ENCODE measurements around the gene PDLIM1. TPM values are rescaled to one million over a fixed set of nuclear protein-coding genes. Genes with fewer than 3 reads are reported as not detected.

The PDLIM1 gene
- total RNA-seq, 1 experiment from 2014 or later: 183 TPM

DNA sequence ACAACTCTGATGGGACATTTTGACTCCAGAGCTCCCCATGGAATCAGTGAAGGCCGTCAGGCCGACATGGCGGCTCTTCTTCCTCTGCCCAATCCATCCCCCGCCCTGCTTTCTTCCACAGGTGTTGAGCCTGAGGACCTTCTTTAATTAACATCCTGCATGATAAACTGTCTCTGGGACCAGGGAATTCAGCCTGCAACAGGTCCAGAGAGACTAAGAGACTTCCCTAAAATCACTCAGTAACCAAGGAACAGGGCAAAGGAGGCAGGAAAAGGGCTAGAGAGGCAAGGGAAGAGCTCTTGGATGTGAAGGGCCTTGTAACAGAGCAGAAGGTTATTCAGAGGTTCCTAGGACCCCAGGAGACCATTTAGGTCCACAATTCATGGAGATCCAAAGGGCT, 6.0 kb upstream of the PDLIM1 start:
- in situ Hi-C loops (cut with HindIII; ENCODE audit: low pct_unique_long_range_greater_than_20kb, low sequenced_read_pairs): no loop called here
- intact Hi-C loops (cut with micrococcal nuclease; ENCODE audit: unreplicated experiment): no loop called here
- Histone ChIP-seq H3K27me3 (ENCODE audit: control insufficient read depth, insufficient read depth, low read length) (no peaks in the 10 kb centered on the region), H3K4me3 (ENCODE audit: low read depth in 2 of 2, low read length in 2 of 2) (no peak overlapping the region), H3K9me3 (ENCODE audit: control insufficient read depth, insufficient read depth, low read depth, low read length) (no peaks in the 10 kb centered on the region), H3K27ac (ENCODE audit: low read length) (peak overlapping the region; percentile 18; the same call in 1 of the 2 replicates), H3K4me1 (ENCODE audit: control insufficient read depth, insufficient read depth, low read length) (peaks cover 32% of the 10 kb centered on the region), H3K36me3 (ENCODE audit: control insufficient read depth, insufficient read depth, low read length) (no peaks in the 10 kb centered on the region)
- DNase-seq (ENCODE audit: low read depth, low spot score) (no peak), ATAC-seq (no peak)
- TF ChIP-seq SIN3A (IDR thresholded peaks at IDR 0.05; ENCODE audit: borderline replicate concordance, insufficient read depth, low read depth, low read length): no peak
- ChIA-PET CTCF (no interaction called here), POLR2A (no interaction called here)
- no TSS peak for BruUV-seq (replicated peaks)

DNA sequence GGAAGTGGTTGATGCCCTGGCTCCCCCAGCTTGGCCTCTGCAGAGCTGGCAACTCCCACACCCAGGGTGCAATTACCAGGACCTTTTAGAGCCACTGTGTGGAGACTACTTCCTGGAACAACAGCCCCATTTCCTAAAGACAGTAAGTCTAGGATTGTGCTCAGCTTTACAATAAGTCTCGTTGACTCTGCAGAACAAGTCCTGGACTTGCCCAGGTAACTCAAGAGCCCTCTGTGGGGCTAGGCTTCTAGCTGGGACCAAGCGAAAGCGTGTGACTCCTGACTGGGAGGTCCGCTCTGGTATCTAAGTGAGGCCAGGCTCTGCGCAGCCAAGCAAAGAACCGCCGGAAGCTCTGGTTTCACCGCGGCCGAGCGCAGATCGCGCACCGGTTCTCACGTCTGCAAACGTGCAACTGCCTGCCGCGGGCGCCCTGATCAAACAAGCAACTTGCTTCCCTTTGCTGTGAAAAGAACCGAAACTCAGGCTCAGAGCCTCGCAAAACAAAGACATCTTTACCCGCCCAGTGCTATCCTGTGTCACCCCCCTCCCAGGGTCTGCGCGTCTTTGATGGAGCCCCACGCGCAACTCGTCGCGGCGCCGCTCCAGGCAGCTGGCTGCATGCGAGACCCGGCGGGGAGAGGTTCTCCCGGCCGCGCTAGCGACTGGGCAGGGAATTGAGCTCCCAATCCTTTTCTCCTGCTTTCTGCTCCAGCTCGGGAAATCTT, 4.4 kb upstream of the PDLIM1 start:
- Histone ChIP-seq H3K27me3 (ENCODE audit: control insufficient read depth, insufficient read depth, low read length) (no peaks in the 10 kb centered on the region), H3K9me3 (ENCODE audit: control insufficient read depth, insufficient read depth, low read depth, low read length) (no peaks in the 10 kb centered on the region), H3K27ac (ENCODE audit: low read length) (peak overlapping the region; percentile 86), H3K4me3 (ENCODE audit: low read depth in 2 of 2, low read length in 2 of 2) (peak overlapping the region; percentile 38 to 67), H3K36me3 (ENCODE audit: control insufficient read depth, insufficient read depth, low read length) (no peaks in the 10 kb centered on the region), H3K4me1 (ENCODE audit: control insufficient read depth, insufficient read depth, low read length) (peaks cover 37% of the 10 kb centered on the region)
- in situ Hi-C loops (cut with HindIII; ENCODE audit: low pct_unique_long_range_greater_than_20kb, low sequenced_read_pairs) (no loop called here), intact Hi-C loops (cut with micrococcal nuclease; ENCODE audit: unreplicated experiment) (no loop called here)
- BruUV-seq (replicated peaks): no TSS peak
- ATAC-seq (peak; percentile 76), DNase-seq (ENCODE audit: low read depth, low spot score) (no peak)
- POLR2A ChIA-PET: interaction anchor here (0.6 to 1.2 kb wide), 2 partner anchors 13 to 135 kb away, joined by 3 to 4 read pairs; no protein-coding TSS in a partner anchor
- CTCF ChIA-PET: interaction anchor here (1.1 kb wide), 1 partner anchor 14 kb away, joined by 3 read pairs; no protein-coding TSS in a partner anchor
- TF ChIP-seq TCF7L2 (IDR thresholded peaks at IDR 0.05; ENCODE audit: low read depth, low read length) (peak; percentile 82; the same call in 1 of the 2 replicates), SIN3A (IDR thresholded peaks at IDR 0.05; ENCODE audit: borderline replicate concordance, insufficient read depth, low read depth, low read length) (no peak), POLR2AphosphoS5 (IDR thresholded peaks at IDR 0.05; ENCODE audit: low read depth, low read length) (0 out of 2 replicates have a peak, but pooled peaks have one; percentile 18)
- TF ChIP-seq, protein P1, sequence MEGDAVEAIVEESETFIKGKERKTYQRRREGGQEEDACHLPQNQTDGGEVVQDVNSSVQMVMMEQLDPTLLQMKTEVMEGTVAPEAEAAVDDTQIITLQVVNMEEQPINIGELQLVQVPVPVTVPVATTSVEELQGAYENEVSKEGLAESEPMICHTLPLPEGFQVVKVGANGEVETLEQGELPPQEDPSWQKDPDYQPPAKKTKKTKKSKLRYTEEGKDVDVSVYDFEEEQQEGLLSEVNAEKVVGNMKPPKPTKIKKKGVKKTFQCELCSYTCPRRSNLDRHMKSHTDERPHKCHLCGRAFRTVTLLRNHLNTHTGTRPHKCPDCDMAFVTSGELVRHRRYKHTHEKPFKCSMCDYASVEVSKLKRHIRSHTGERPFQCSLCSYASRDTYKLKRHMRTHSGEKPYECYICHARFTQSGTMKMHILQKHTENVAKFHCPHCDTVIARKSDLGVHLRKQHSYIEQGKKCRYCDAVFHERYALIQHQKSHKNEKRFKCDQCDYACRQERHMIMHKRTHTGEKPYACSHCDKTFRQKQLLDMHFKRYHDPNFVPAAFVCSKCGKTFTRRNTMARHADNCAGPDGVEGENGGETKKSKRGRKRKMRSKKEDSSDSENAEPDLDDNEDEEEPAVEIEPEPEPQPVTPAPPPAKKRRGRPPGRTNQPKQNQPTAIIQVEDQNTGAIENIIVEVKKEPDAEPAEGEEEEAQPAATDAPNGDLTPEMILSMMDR (IDR thresholded peaks at IDR 0.05): no peak
- TF ChIP-seq, protein P2, sequence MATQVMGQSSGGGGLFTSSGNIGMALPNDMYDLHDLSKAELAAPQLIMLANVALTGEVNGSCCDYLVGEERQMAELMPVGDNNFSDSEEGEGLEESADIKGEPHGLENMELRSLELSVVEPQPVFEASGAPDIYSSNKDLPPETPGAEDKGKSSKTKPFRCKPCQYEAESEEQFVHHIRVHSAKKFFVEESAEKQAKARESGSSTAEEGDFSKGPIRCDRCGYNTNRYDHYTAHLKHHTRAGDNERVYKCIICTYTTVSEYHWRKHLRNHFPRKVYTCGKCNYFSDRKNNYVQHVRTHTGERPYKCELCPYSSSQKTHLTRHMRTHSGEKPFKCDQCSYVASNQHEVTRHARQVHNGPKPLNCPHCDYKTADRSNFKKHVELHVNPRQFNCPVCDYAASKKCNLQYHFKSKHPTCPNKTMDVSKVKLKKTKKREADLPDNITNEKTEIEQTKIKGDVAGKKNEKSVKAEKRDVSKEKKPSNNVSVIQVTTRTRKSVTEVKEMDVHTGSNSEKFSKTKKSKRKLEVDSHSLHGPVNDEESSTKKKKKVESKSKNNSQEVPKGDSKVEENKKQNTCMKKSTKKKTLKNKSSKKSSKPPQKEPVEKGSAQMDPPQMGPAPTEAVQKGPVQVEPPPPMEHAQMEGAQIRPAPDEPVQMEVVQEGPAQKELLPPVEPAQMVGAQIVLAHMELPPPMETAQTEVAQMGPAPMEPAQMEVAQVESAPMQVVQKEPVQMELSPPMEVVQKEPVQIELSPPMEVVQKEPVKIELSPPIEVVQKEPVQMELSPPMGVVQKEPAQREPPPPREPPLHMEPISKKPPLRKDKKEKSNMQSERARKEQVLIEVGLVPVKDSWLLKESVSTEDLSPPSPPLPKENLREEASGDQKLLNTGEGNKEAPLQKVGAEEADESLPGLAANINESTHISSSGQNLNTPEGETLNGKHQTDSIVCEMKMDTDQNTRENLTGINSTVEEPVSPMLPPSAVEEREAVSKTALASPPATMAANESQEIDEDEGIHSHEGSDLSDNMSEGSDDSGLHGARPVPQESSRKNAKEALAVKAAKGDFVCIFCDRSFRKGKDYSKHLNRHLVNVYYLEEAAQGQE (IDR thresholded peaks at IDR 0.05; ENCODE audit: insufficient read depth in 1 of 2, low read depth in 2 of 2, low read length in 1 of 2): no peak

DNA sequence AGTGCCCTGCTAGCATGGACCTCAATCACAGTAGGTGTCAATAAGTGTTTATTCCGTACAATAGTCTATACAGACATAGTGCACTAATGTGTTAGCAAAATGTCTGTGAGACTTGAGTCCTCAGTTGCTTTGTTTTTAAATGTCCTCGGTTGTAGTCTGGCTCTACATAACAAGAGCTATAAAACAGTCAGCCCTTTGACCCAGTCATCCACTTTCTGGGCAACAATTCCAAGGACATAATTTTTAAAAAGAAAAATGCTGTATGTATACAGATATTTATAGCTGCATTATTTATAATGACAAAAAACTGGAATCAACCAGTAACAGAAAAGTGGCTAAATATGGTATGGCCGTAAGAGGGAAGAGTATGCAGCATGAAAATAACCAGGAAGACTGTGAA, 2.8 kb upstream of the PDLIM1 start:
- intact Hi-C loops (cut with micrococcal nuclease; ENCODE audit: unreplicated experiment) (no loop called here), in situ Hi-C loops (cut with HindIII; ENCODE audit: low pct_unique_long_range_greater_than_20kb, low sequenced_read_pairs) (no loop called here)
- ATAC-seq: no peak
- Histone ChIP-seq H3K4me1 (ENCODE audit: control insufficient read depth, insufficient read depth, low read length) (peaks cover 52% of the 10 kb centered on the region), H3K36me3 (ENCODE audit: control insufficient read depth, insufficient read depth, low read length) (no peaks in the 10 kb centered on the region), H3K9me3 (ENCODE audit: control insufficient read depth, insufficient read depth, low read depth, low read length) (no peaks in the 10 kb centered on the region), H3K27ac (ENCODE audit: low read length) (peak overlapping the region; percentile 67), H3K4me3 (ENCODE audit: low read depth in 2 of 2, low read length in 2 of 2) (no peak overlapping the region), H3K27me3 (ENCODE audit: control insufficient read depth, insufficient read depth, low read length) (no peaks in the 10 kb centered on the region)
- TF ChIP-seq SIN3A (IDR thresholded peaks at IDR 0.05; ENCODE audit: borderline replicate concordance, insufficient read depth, low read depth, low read length) (no peak), TCF7L2 (IDR thresholded peaks at IDR 0.05; ENCODE audit: low read depth, low read length) (no peak), POLR2AphosphoS5 (IDR thresholded peaks at IDR 0.05; ENCODE audit: low read depth, low read length) (no peak)
- TF ChIP-seq, protein P1 (IDR thresholded peaks at IDR 0.05): no peak
- TF ChIP-seq, protein P2 (IDR thresholded peaks at IDR 0.05; ENCODE audit: insufficient read depth in 1 of 2, low read depth in 2 of 2, low read length in 1 of 2): no peak
- ChIA-PET POLR2A (no interaction called here), CTCF (no interaction called here)
- no peak for DNase-seq (ENCODE audit: low read depth, low spot score)
- BruUV-seq (replicated peaks): no TSS peak

Data from Panc1 (cell line).